ENCODE measurements around the gene ICAM2. TPM values are rescaled to one million over a fixed set of nuclear protein-coding genes. Genes with fewer than 3 reads are reported as not detected.
"Not testable (repeated sequence)": the region's sequence is repeated elsewhere in the genome, so short reads cannot be mapped to it uniquely, and the experiment has no call there.

ICAM2 gene
- total RNA-seq, 3 donors from 2014 or later, result 6.9 to 14.2 (median 10.3) TPM

DNA sequence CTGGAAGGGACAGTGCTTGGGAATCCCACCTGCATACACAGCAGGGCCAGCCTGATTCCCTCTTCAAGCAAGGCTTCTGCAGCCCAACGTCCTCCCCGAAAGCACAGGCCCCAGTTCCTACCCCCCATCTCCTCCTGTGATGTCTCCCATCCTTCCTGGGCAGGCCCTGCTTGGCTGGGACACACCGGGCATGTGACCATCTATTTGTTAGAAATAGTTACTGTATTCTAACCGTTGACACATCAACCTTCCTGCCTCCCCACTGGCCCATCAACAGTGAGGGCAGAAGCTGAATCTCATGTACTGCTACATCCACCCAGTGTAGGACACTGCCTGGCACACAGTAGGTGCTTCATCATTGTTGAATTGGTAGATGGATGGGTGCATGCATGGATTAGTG, 11.6 kb downstream of the ICAM2 start:
- H3K9me3 ChIP-seq, result no peaks in the 10 kb centered on the region
- no peak for DNase-seq

DNA sequence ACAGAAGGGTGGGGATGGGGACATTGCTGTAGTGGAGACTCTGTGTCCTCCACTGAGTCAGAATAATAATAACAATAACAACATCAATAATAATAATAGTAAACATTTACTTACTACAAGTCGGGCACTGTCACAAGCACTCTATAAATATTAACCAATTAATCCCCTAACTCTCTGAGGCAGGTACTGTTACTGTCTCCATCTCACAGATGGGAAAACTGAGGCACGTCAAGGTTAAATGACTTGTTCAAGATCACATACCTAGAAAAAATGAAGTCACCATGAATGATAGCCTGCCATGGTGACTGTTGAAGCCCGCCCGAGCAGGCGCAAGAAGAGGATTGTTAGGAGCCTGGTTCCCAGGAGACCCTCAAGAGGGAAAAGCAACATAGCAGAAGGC, 12.1 kb downstream of the ICAM2 start:
- TF ChIP-seq, protein P1, sequence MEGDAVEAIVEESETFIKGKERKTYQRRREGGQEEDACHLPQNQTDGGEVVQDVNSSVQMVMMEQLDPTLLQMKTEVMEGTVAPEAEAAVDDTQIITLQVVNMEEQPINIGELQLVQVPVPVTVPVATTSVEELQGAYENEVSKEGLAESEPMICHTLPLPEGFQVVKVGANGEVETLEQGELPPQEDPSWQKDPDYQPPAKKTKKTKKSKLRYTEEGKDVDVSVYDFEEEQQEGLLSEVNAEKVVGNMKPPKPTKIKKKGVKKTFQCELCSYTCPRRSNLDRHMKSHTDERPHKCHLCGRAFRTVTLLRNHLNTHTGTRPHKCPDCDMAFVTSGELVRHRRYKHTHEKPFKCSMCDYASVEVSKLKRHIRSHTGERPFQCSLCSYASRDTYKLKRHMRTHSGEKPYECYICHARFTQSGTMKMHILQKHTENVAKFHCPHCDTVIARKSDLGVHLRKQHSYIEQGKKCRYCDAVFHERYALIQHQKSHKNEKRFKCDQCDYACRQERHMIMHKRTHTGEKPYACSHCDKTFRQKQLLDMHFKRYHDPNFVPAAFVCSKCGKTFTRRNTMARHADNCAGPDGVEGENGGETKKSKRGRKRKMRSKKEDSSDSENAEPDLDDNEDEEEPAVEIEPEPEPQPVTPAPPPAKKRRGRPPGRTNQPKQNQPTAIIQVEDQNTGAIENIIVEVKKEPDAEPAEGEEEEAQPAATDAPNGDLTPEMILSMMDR (IDR thresholded peaks at IDR 0.05), result no peak
- peaks cover 9% of the 10 kb centered on the region for H3K4me1 ChIP-seq (ENCODE audit: low read depth)
- no peaks in the 10 kb centered on the region for H3K9me3 ChIP-seq
- no peaks in the 10 kb centered on the region for H3K36me3 ChIP-seq (ENCODE audit: low read depth)
- ATAC-seq (no peak), DNase-seq (no peak)
- no peak overlapping the region for H3K4me3 ChIP-seq
- intact Hi-C loops (cut with DNase I, micrococcal nuclease), result no loop called here

More for the DNA sequence above, 11.6 kb downstream of the ICAM2 start:
- no peak for ATAC-seq
- intact Hi-C loops (cut with DNase I, micrococcal nuclease), result no loop called here
- Histone ChIP-seq H3K4me1 (ENCODE audit: low read depth) (peaks cover 9% of the 10 kb centered on the region), H3K4me3 (no peak overlapping the region), H3K36me3 (ENCODE audit: low read depth) (no peaks in the 10 kb centered on the region)
- TF ChIP-seq, protein P1 (IDR thresholded peaks at IDR 0.05), result no peak

GRCh38 chr17:64007838-64008282, 12.6 kb downstream of the ICAM2 start:
- Histone ChIP-seq H3K9me3 (no peaks in the 10 kb centered on the region), H3K4me1 (ENCODE audit: low read depth) (peaks cover 9% of the 10 kb centered on the region), H3K36me3 (ENCODE audit: low read depth) (no peaks in the 10 kb centered on the region), H3K4me3 (no peak overlapping the region)
- DNase-seq (no peak), ATAC-seq (peak; percentile 50)
- intact Hi-C loops (cut with DNase I, micrococcal nuclease), result no loop called here
- TF ChIP-seq, protein P1 (IDR thresholded peaks at IDR 0.05), result no peak

DNA sequence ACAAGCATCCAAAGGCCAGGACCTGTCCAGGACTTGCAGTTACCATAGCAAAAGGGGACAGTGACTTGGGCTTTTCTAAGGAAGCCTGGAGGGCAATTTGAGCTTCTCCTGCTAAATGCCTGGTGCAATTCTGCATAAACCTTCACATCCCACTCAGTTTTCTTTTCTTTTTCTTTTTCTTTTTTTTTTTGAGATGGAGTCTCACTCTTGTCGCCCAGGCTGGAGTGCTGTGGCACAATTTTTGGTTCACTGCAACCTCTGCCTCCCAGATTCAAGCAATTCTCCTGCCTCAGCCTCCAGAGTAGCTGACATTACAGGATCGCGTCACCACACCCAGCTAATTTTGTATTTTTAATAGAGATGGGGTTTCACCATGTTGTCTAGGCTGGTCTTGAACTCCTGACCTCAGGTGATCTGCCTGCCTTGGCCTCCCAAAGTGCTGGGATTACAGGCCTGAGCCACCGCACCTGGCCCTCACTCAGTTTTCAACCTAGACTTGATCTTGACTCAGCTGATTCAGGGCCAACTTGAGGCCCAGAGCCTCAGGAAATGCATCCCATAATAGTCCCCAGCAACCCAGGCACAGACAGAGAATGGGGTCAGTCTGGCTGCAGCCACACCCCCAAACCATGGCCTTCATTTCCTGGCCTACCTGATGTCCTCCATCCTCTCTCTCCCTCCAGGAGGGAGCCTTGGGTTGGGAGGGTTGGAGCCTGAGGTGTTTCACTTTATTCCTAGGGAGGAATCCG, 13.2 kb downstream of the ICAM2 start:
- H3K4me3 ChIP-seq; ATAC-seq; H3K36me3 ChIP-seq (ENCODE audit: low read depth); intact Hi-C loops (cut with DNase I, micrococcal nuclease); H3K4me1 ChIP-seq (ENCODE audit: low read depth); H3K9me3 ChIP-seq; DNase-seq: not testable (repeated sequence)

DNA sequence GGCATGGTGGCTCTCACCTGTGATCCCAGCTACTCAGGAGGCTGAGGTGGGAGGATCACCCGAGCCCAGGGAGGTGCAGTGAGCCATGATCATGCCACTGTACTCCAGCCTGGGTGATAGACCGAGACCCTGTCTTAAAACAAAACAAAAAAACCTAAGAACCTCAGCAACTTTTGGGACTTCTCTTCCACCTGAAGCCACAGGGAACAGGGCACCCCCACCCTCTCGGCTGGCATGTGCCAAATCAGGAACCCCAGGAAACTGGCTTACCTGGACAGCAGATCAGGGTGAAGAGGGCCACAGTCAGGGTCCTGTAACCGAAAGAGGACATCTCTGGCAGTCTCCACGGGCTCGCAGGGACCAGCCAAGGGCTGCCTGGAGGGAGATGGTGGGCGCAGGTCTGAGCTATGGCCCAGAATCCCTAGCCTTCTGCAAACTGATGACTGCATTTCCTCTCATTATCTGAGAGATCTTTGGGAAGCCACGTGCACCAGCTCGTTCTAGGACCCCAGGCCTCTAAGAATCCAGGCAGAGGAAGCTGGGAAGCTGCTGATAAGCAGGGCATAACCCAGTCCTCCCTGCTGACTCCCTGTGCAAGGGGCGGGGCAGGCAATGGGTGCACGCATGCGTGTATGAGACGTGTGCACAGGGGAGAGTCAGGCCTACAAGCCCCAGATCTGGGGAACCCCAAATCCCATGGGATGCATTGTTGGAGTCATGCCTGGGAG, 13.9 kb downstream of the ICAM2 start:
- intact Hi-C loops (cut with DNase I, micrococcal nuclease), result no loop called here
- TF ChIP-seq, protein P1 (IDR thresholded peaks at IDR 0.05), result no peak
- Histone ChIP-seq H3K4me1 (ENCODE audit: low read depth) (peaks cover 9% of the 10 kb centered on the region), H3K4me3 (no peak overlapping the region), H3K36me3 (ENCODE audit: low read depth) (no peaks in the 10 kb centered on the region), H3K9me3 (no peaks in the 10 kb centered on the region)
- DNase-seq, result no peak
- peak; percentile 55 for ATAC-seq

- H3K9me3 ChIP-seq, result no peaks in the 10 kb centered on the region
- peaks cover 9% of the 10 kb centered on the region for H3K4me1 ChIP-seq (ENCODE audit: low read depth)
- H3K4me3 ChIP-seq, result no peak overlapping the region
- peak in 1 of 3 donors; percentile 42 for DNase-seq
- ATAC-seq, result peak; percentile 75
- intact Hi-C loops (cut with DNase I, micrococcal nuclease), result no loop called here
- no peaks in the 10 kb centered on the region for H3K36me3 ChIP-seq (ENCODE audit: low read depth)
- TF ChIP-seq, protein P1 (IDR thresholded peaks at IDR 0.05), result no peak
Measured at GRCh38 chr17:64005734-64006167, 14.7 kb downstream of the ICAM2 start.
